OCI-LY7 (cell line): ENCODE data around the gene CNIH1. TPM values are rescaled to one million over a fixed set of nuclear protein-coding genes. Genes with fewer than 3 reads are reported as not detected.
"Not testable (repeated sequence)": the region's sequence is repeated elsewhere in the genome, so short reads cannot be mapped to it uniquely, and the experiment has no call there.

Experiments
- BruUV-seq: library from RNA; stranded (reverse); fragments of 400-500 nt; replicated peaks from 2 replicates; lab custom pipeline; 2021; lab: Mats Ljungman, UMichigan
- CTCF ChIA-PET: fragments of 300-600 bp; sonication (Branson Sonifier 250); formaldehyde crosslinking; loops from one replicate; lab custom pipeline; 2022; ENCODE audit warnings: antibody characterized with exemption; ENCODE audit not compliant: unreplicated experiment; lab: Charles Lee
- POLR2A ChIA-PET: fragments of 300-600 bp; sonication (Branson Sonifier 250); formaldehyde crosslinking; loops from one replicate; lab custom pipeline; 2022; ENCODE audit warnings: antibody characterized with exemption; lab: Charles Lee
- DNase-seq: peaks from one replicate; pipeline ENCODE4 v3.0.0-alpha.2; 2015; ENCODE audit warnings: low spot score
- H2AFZ ChIP-seq: fragments of 200-600 bp; sonication (generic), shearing (Covaris generic); 2 replicates; pipeline ENCODE4 v1.6.1; 2014; ENCODE audit warnings: mild to moderate bottlenecking, antibody characterized with exemption, low read length, moderate library complexity
- H3K27ac ChIP-seq: fragments of 200-600 bp; sonication (generic); 2 replicates; pipeline ENCODE4 v1.5.1; 2014; ENCODE audit warnings: mixed run types, low read depth, mild to moderate bottlenecking, moderate library complexity, low read length, inconsistent platforms; ENCODE audit not compliant: poor library complexity, severe bottlenecking
- H3K36me3 ChIP-seq: fragments of 200-600 bp; sonication (generic); 2 replicates; pipeline ENCODE4 v1.6.1; 2014; ENCODE audit warnings: mild to moderate bottlenecking, antibody characterized with exemption, low read length, moderate library complexity, mixed read lengths; ENCODE audit not compliant: insufficient read depth
- H3K4me1 ChIP-seq: fragments of 200-600 bp; sonication (generic); 2 replicates; pipeline ENCODE4 v1.5.1; 2014; ENCODE audit warnings: mild to moderate bottlenecking, low read length; ENCODE audit not compliant: insufficient read depth, poor library complexity, severe bottlenecking
- H3K4me2 ChIP-seq: fragments of 200-600 bp; sonication (generic); 2 replicates; pipeline ENCODE4 v1.6.1; 2014; ENCODE audit warnings: mild to moderate bottlenecking, low read length
- H3K4me3 ChIP-seq: fragments of 200-600 bp; sonication (generic); 2 replicates; pipeline ENCODE4 v1.5.1; 2014; ENCODE audit warnings: mild to moderate bottlenecking, low read depth, low read length; ENCODE audit not compliant: poor library complexity, severe bottlenecking
- H3K79me2 ChIP-seq: fragments of 200-600 bp; sonication (generic); 2 replicates; pipeline ENCODE4 v1.6.1; 2016; ENCODE audit warnings: low read depth, mild to moderate bottlenecking, low read length, moderate library complexity, mixed read lengths; ENCODE audit not compliant: insufficient read depth
- H3K9me2 ChIP-seq: fragments of 200-600 bp; sonication (generic); 2 replicates; pipeline ENCODE4 v1.6.1; 2016; ENCODE audit warnings: mild to moderate bottlenecking, low read length, mixed read lengths; ENCODE audit not compliant: insufficient read depth
- H3K9me3 ChIP-seq: fragments of 200-600 bp; sonication (generic); 2 replicates; pipeline ENCODE4 v1.6.1; 2014; ENCODE audit warnings: mild to moderate bottlenecking, mixed run types, low read length, mixed read lengths
- H4K20me1 ChIP-seq: fragments of 200-600 bp; sonication (generic); 2 replicates; pipeline ENCODE4 v1.6.1; 2014; ENCODE audit warnings: mild to moderate bottlenecking, antibody characterized with exemption, low read length, moderate library complexity, mixed read lengths; ENCODE audit not compliant: insufficient read depth
- CTCF ChIP-seq: fragments of 200-600 bp; sonication (generic); conservative IDR thresholded peaks from 2 replicates; pipeline ENCODE4 v1.5.1; 2014; ENCODE audit warnings: mild to moderate bottlenecking, antibody characterized with exemption, low read length, moderate library complexity, mixed read lengths
- EZH2phosphoT487 ChIP-seq: fragments of 200-600 bp; sonication (generic); IDR thresholded peaks from 2 replicates; pipeline ENCODE4 v1.6.1; 2018; ENCODE audit warnings: low read depth, borderline replicate concordance, mild to moderate bottlenecking, mixed run types, antibody characterized with exemption, low read length, moderate library complexity, mixed read lengths
- intact Hi-C: fragments of 100-400 bp; cut with micrococcal nuclease; formaldehyde crosslinking; loops from one replicate; pipeline ENCODE4 v1.10.0; 2022; ENCODE audit not compliant: unreplicated experiment
- total RNA-seq, 2 experiments: library from RNA; depleted of rRNA in 1 of 2; stranded (reverse); fragments of >200 nt in 1 of 2; shearing (Covaris generic) in 1 of 2; gene quantifications; 2 replicates each; pipeline ENCODE4 v1.2.3, GENCODE V29; 2014 to 2022

CNIH1 gene
- total RNA-seq, 2 experiments from 2014 or later = 29.7 to 96.6 TPM

DNA sequence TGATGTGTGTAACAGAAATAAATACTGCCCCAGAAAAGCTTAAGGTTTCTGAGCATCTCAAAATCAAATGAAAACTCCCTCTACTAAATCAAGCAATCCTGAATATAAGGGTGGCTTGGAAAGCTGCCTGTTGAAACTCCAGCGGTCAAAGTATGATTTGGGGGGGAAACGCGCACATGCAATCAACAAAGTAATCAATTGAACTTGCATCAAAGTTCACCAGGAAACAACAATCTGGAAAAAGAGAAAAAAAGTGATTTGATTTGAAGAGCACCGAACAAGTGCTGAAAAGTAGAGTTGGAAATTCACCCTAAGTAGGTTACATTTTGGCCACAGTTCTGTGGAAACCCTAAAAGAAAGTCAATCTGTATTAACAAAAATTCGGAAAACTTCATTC lies 700 bp downstream of the CNIH1 start:
- TF ChIP-seq EZH2phosphoT487 (no peak), CTCF (no peak)
- H4K20me1 ChIP-seq = peaks cover 36% of the 10 kb centered on the region
- intact Hi-C loops = loop anchor here (2.0 kb wide), 1 partner anchor 44 kb away; the partner anchor contains the start of gene CDKN3
- CTCF ChIA-PET = interaction anchor here (0.6 kb wide), 1 partner anchor 439 kb away, joined by 3 read pairs; no protein-coding TSS in a partner anchor
- DNase-seq = peak; percentile 8
- H3K27ac ChIP-seq = peak overlapping the region; percentile 77
- H3K36me3 ChIP-seq = peaks cover 40% of the 10 kb centered on the region
- H3K9me3 ChIP-seq = no peaks in the 10 kb centered on the region
- H2AFZ ChIP-seq = peak overlapping the region; percentile 38; the same call in 1 of the 2 replicates
- no TSS peak for BruUV-seq
- H3K9me2 ChIP-seq = no peaks in the 10 kb centered on the region
- peak overlapping the region; percentile 91 for H3K4me2 ChIP-seq
- peak overlapping the region; percentile 86 for H3K4me3 ChIP-seq
- peaks cover 53% of the 10 kb centered on the region for H3K79me2 ChIP-seq
- POLR2A ChIA-PET = interaction anchor here (0.8 to 2.9 kb wide), 2 partner anchors 9 to 43 kb away, joined by 3 to 14 read pairs; no protein-coding TSS in a partner anchor
- H3K4me1 ChIP-seq = peaks cover 54% of the 10 kb centered on the region

- H2AFZ ChIP-seq = peak overlapping the region; percentile 38; the same call in 1 of the 2 replicates
- intact Hi-C loops = loop anchor here (2.0 kb wide), 1 partner anchor 43 kb away; the partner anchor contains the start of gene CDKN3
- peak overlapping the region; percentile 77 for H3K27ac ChIP-seq
- H3K36me3 ChIP-seq = peaks cover 45% of the 10 kb centered on the region
- BruUV-seq = TSS peak; percentile 53
- CTCF ChIA-PET = no interaction called here
- peak overlapping the region; percentile 91 for H3K4me2 ChIP-seq
- POLR2A ChIA-PET = interaction anchor here (0.6 to 2.9 kb wide), 4 partner anchors 8 to 389 kb away, joined by 3 to 14 read pairs (median 5); no protein-coding TSS in a partner anchor
- TF ChIP-seq CTCF (no peak), EZH2phosphoT487 (no peak)
- peaks cover 58% of the 10 kb centered on the region for H3K4me1 ChIP-seq
- H4K20me1 ChIP-seq = peaks cover 40% of the 10 kb centered on the region
- no peaks in the 10 kb centered on the region for H3K9me3 ChIP-seq
- no peaks in the 10 kb centered on the region for H3K9me2 ChIP-seq
- peak overlapping the region; percentile 86 for H3K4me3 ChIP-seq
- peaks cover 57% of the 10 kb centered on the region for H3K79me2 ChIP-seq
- no peak for DNase-seq
Observed at GRCh38 chr14:54440037-54440436, 1.1 kb downstream of the CNIH1 start.

DNA sequence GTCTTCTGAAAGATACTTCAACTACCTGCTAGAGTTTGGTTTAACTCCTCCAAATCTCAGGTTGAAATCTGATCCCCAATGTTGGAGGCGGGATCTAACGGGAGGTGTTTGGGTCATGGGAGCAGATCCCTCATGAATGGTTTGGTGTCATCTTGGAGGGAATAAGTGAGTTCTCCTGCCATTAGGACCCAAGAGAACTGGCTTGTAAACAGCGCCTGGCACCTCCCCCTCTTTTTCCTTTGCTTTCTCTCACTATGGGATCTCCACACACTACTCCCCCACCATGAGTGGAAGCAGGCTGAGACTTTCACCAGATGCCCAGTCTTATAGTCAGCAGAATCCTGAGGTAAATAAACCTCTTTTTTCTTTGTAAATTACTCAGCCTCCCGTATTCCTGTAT lies 2.5 kb downstream of the CNIH1 start:
- ChIA-PET CTCF (no interaction called here), POLR2A (interaction anchor here (0.9 to 2.9 kb wide), 6 partner anchors 15 to 606 kb away, joined by 3 to 14 read pairs (median 6); partner anchors contain the start of gene CDKN3)
- H3K4me2 ChIP-seq = peak overlapping the region; percentile 91
- H3K27ac ChIP-seq = no peak overlapping the region
- peaks cover 71% of the 10 kb centered on the region for H3K79me2 ChIP-seq
- peaks cover 58% of the 10 kb centered on the region for H3K36me3 ChIP-seq
- H3K9me3 ChIP-seq = no peaks in the 10 kb centered on the region
- peaks cover 53% of the 10 kb centered on the region for H4K20me1 ChIP-seq
- no peaks in the 10 kb centered on the region for H3K9me2 ChIP-seq
- peaks cover 72% of the 10 kb centered on the region for H3K4me1 ChIP-seq
- DNase-seq = no peak
- intact Hi-C loops = no loop called here
- TF ChIP-seq EZH2phosphoT487 (no peak), CTCF (no peak)
- no peak overlapping the region for H2AFZ ChIP-seq
- BruUV-seq = no TSS peak
- H3K4me3 ChIP-seq = peak overlapping the region; percentile 86

- H3K36me3 ChIP-seq = peaks cover 66% of the 10 kb centered on the region
- H2AFZ ChIP-seq, BruUV-seq, DNase-seq, H3K27ac ChIP-seq, CTCF ChIA-PET, H3K9me2 ChIP-seq, H3K9me3 ChIP-seq, intact Hi-C loops: not testable (repeated sequence)
- peak overlapping the region; percentile 86 for H3K4me3 ChIP-seq
- H4K20me1 ChIP-seq = peaks cover 53% of the 10 kb centered on the region
- POLR2A ChIA-PET = interaction anchor here (0.7 to 2.9 kb wide), 7 partner anchors 14 to 57 kb away, joined by 3 to 14 read pairs (median 6); partner anchors contain the start of gene CDKN3
- peak overlapping the region; percentile 91 for H3K4me2 ChIP-seq
- peaks cover 75% of the 10 kb centered on the region for H3K4me1 ChIP-seq
- peaks cover 78% of the 10 kb centered on the region for H3K79me2 ChIP-seq
Observed at GRCh38 chr14:54437954-54438353, 3.2 kb downstream of the CNIH1 start.
